ENCODE data around the gene ASTN1.

DNA sequence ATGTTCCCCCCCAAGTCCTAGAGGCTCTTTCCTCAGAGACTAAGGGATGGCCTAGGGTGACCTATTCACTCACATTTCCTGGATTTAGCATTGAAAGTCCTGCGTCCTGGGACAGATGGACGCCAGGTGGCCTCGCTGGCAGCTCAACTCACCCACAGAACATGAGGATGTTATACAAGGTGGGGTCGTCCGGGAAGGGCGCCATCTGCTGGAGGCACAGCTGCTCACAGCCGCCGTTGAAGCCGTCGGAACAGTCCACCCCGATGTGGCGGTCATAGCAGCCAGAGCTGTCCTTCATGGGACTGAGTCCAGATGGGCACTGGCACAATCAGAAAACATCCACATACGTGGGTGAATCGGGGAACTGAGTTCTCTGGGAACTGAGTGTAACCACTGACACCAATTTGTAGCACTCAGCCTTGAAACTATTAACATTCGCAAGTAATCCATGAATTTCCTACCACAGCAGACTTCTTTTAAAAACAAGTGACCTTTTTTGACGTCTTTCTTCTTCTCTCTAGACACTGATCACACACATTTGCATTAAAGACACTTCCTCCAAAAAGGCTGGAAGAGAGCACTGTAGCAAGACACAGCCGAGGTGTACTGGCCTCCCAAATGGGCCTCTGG lies 215.4 kb downstream of the ASTN1 start:
- TF ChIP-seq POLR2A (IDR thresholded peaks at IDR 0.05) = no peak
- TF ChIP-seq CTCF (IDR thresholded peaks at IDR 0.05) = no peak
- no peak for TF ChIP-seq POLR2AphosphoS5 (IDR thresholded peaks at IDR 0.05)
- TF ChIP-seq EP300 (IDR thresholded peaks at IDR 0.05) = no peak
